ENCODE measurements around the gene PLA2G2D.

PLA2G2D gene

DNA sequence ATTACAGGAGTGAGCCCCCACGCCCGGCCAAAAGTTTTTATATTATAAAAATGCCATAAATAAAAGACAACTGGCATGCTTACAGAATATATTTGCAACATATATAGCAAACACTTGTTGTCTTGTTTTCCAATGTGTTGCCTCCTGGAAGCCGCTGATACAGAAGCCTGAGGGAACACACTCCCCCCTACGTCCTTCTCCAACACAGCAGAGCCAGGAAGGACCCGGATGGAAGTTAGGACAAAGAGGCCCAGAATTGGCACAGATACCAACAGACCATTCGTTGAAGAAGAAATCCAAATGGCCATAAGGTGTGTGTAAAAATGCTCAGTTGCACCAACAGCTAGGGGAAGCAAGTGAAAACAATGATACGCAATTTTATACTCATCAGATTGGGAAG is 50.6 kb downstream of the PLA2G2D start:
- TF ChIP-seq, protein P1, sequence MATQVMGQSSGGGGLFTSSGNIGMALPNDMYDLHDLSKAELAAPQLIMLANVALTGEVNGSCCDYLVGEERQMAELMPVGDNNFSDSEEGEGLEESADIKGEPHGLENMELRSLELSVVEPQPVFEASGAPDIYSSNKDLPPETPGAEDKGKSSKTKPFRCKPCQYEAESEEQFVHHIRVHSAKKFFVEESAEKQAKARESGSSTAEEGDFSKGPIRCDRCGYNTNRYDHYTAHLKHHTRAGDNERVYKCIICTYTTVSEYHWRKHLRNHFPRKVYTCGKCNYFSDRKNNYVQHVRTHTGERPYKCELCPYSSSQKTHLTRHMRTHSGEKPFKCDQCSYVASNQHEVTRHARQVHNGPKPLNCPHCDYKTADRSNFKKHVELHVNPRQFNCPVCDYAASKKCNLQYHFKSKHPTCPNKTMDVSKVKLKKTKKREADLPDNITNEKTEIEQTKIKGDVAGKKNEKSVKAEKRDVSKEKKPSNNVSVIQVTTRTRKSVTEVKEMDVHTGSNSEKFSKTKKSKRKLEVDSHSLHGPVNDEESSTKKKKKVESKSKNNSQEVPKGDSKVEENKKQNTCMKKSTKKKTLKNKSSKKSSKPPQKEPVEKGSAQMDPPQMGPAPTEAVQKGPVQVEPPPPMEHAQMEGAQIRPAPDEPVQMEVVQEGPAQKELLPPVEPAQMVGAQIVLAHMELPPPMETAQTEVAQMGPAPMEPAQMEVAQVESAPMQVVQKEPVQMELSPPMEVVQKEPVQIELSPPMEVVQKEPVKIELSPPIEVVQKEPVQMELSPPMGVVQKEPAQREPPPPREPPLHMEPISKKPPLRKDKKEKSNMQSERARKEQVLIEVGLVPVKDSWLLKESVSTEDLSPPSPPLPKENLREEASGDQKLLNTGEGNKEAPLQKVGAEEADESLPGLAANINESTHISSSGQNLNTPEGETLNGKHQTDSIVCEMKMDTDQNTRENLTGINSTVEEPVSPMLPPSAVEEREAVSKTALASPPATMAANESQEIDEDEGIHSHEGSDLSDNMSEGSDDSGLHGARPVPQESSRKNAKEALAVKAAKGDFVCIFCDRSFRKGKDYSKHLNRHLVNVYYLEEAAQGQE (IDR thresholded peaks at IDR 0.05; ENCODE audit: insufficient read depth in 1 of 2, low read depth in 2 of 2, low read length in 2 of 2) = no peak
- TF ChIP-seq FOXP2 (optimal IDR thresholded peaks at IDR 0.05; ENCODE audit: borderline replicate concordance, extremely low read depth, extremely low read length, insufficient read depth) (no peak), TAF1 (IDR thresholded peaks at IDR 0.05; ENCODE audit: borderline replicate concordance, insufficient read depth, low read length) (no peak), POLR2AphosphoS5 (IDR thresholded peaks at IDR 0.05; ENCODE audit: low read depth, low read length) (no peak), SIN3A (IDR thresholded peaks at IDR 0.05; ENCODE audit: borderline replicate concordance, insufficient read depth, low read length) (no peak)

DNA sequence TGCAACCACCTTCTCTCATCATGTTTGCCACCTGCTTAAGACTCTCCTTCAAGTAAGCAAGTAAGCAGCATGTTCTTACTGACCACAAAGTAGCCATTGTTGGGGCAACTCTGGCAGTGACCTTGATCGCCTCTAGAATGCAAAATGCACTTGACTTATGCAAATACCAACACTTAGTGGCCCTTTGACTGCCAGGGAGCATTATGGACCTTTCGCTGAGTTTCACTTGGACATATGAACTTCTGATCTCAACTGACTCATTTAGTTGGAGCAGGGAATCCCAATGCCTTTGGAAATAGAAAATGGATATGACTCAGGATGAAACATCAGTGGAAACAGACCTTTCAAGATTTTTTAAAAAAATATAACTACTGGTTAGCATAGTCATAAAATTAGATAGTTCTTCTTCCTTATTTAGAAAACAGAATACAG is 55.5 kb downstream of the PLA2G2D start:
- TF ChIP-seq POLR2AphosphoS5 (IDR thresholded peaks at IDR 0.05; ENCODE audit: low read depth, low read length) = no peak
- TF ChIP-seq, protein P1 (IDR thresholded peaks at IDR 0.05; ENCODE audit: insufficient read depth in 1 of 2, low read depth in 2 of 2, low read length in 2 of 2) = no peak
- TF ChIP-seq SIN3A (IDR thresholded peaks at IDR 0.05; ENCODE audit: borderline replicate concordance, insufficient read depth, low read length) = no peak
- TF ChIP-seq TAF1 (IDR thresholded peaks at IDR 0.05; ENCODE audit: borderline replicate concordance, insufficient read depth, low read length) = no peak
- TF ChIP-seq FOXP2 (optimal IDR thresholded peaks at IDR 0.05; ENCODE audit: borderline replicate concordance, extremely low read depth, extremely low read length, insufficient read depth) = no peak
